WTC11 (cell line): ENCODE data around the gene MYH11. TPM values are rescaled to one million over a fixed set of nuclear protein-coding genes. Genes with fewer than 3 reads are reported as not detected.

Source experiments
- ATAC-seq: fragments of 200-7000 bp; cut with Tn5 transposase; 2 replicates; pipeline ENCODE4 v1.10.0; 2021; ENCODE audit warnings: mild to moderate bottlenecking, moderate library complexity
- CTCF ChIA-PET: fragments of 300-600 bp; sonication (Branson Sonifier 250); formaldehyde crosslinking; loops from one replicate; lab custom pipeline; 2021; ENCODE audit warnings: antibody characterized with exemption; lab: Charles Lee
- POLR2A ChIA-PET: fragments of 350-600 bp; sonication (Branson Sonifier 250); formaldehyde crosslinking; loops from one replicate; lab custom pipeline; 2021; ENCODE audit warnings: antibody characterized with exemption; lab: Charles Lee
- DNase-seq: peaks from one replicate; pipeline ENCODE4 v3.0.0; 2021; ENCODE audit warnings: low spot score
- H3K27ac Mint-ChIP-seq: 2 replicates; pipeline ENCODE4 v1.8.0; 2021; ENCODE audit warnings: mixed read lengths
- H3K27me3 Mint-ChIP-seq: 2 replicates; pipeline ENCODE4 v1.8.0; 2021; ENCODE audit warnings: low read depth, mild to moderate bottlenecking, moderate library complexity, mixed read lengths
- H3K36me3 Mint-ChIP-seq: 2 replicates; pipeline ENCODE4 v1.8.0; 2021; ENCODE audit warnings: mixed read lengths
- H3K4me1 Mint-ChIP-seq: 2 replicates; pipeline ENCODE4 v1.8.0; 2022; ENCODE audit warnings: mixed read lengths
- H3K4me3 Mint-ChIP-seq: 2 replicates; pipeline ENCODE4 v1.8.0; 2021; ENCODE audit warnings: mild to moderate bottlenecking, moderate library complexity, mixed read lengths
- H3K9me3 Mint-ChIP-seq: 2 replicates; pipeline ENCODE4 v1.8.0; 2021; ENCODE audit warnings: mixed read lengths
- CREB1 ChIP-seq: sonication (generic); formaldehyde crosslinking; IDR thresholded peaks from 2 replicates; pipeline ENCODE4 v1.8.0; 2023; ENCODE audit warnings: mild to moderate bottlenecking, missing genetic modification reagents
- ELF4 ChIP-seq: sonication (generic); formaldehyde crosslinking; IDR thresholded peaks from 2 replicates; pipeline ENCODE4 v1.8.1; 2022; ENCODE audit warnings: low read depth, mild to moderate bottlenecking, moderate library complexity, missing genetic modification reagents
- JUN ChIP-seq: sonication (generic); formaldehyde crosslinking; IDR thresholded peaks from 2 replicates; pipeline ENCODE4 v1.8.0; 2023; ENCODE audit warnings: mild to moderate bottlenecking, missing genetic modification reagents
- KAT7 ChIP-seq: sonication (generic); formaldehyde crosslinking; IDR thresholded peaks from 2 replicates; pipeline ENCODE4 v1.8.1; 2023; ENCODE audit warnings: missing genetic modification reagents, mild to moderate bottlenecking, borderline replicate concordance
- MYBL2 ChIP-seq: sonication (generic); formaldehyde crosslinking; IDR thresholded peaks from 2 replicates; pipeline ENCODE4 v1.8.1; 2023; ENCODE audit warnings: mild to moderate bottlenecking, moderate library complexity, missing genetic modification reagents
- NFE2L1 ChIP-seq: sonication (generic); formaldehyde crosslinking; IDR thresholded peaks from 2 replicates; pipeline ENCODE4 v1.8.1; 2023; ENCODE audit warnings: missing genetic modification reagents
- NFYB ChIP-seq: sonication (generic); formaldehyde crosslinking; conservative IDR thresholded peaks from 2 replicates; pipeline ENCODE4 v1.8.0; 2022; ENCODE audit warnings: low read depth, missing genetic modification reagents
- OVOL2 ChIP-seq: fragments of 250-450 bp; sonication (Bioruptor Pico); IDR thresholded peaks from 2 replicates; pipeline ENCODE4 v1.9.0; 2021; ENCODE audit warnings: mild to moderate bottlenecking, borderline replicate concordance
- TCF7 ChIP-seq: sonication (generic); formaldehyde crosslinking; IDR thresholded peaks from 2 replicates; pipeline ENCODE4 v1.8.0; 2022; ENCODE audit warnings: mild to moderate bottlenecking, low read depth, missing genetic modification reagents, moderate library complexity
- ZNF121 ChIP-seq: sonication (generic); formaldehyde crosslinking; IDR thresholded peaks from 2 replicates; pipeline ENCODE4 v1.8.0; 2023; ENCODE audit warnings: missing genetic modification reagents
- ZNF263 ChIP-seq: sonication (generic); formaldehyde crosslinking; IDR thresholded peaks from 2 replicates; pipeline ENCODE4 v1.8.1; 2022; ENCODE audit warnings: low read depth, mild to moderate bottlenecking, moderate library complexity, missing genetic modification reagents
- ZNF423 ChIP-seq: fragments of 250-450 bp; sonication (Bioruptor Pico); IDR thresholded peaks from 2 replicates; pipeline ENCODE4 v2.1.2; 2022; ENCODE audit warnings: mild to moderate bottlenecking, moderate library complexity
- total RNA-seq: library from RNA; stranded (reverse); gene quantifications from 3 replicates; pipeline ENCODE4 v1.2.3, GENCODE V29; 2021
- TF ChIP-seq, protein P1 (sequence below): sonication (generic); formaldehyde crosslinking; IDR thresholded peaks from 2 replicates; pipeline ENCODE4 v1.8.0; 2022; ENCODE audit warnings: mild to moderate bottlenecking, missing genetic modification reagents
- TF ChIP-seq, protein P2 (sequence below): fragments of 250-450 bp; sonication (Bioruptor Pico); IDR thresholded peaks from 2 replicates; pipeline ENCODE4 v1.8.0; 2021; ENCODE audit warnings: mild to moderate bottlenecking
- TF ChIP-seq, protein P3 (sequence below): sonication (generic); formaldehyde crosslinking; IDR thresholded peaks from 2 replicates; pipeline ENCODE4 v1.8.0; 2022; ENCODE audit warnings: mild to moderate bottlenecking, missing genetic modification reagents
- TF ChIP-seq, protein P4 (sequence below): fragments of 250-450 bp; sonication (Bioruptor Pico); IDR thresholded peaks from 2 replicates; pipeline ENCODE4 v1.9.0; 2021; ENCODE audit warnings: moderate library complexity, mild to moderate bottlenecking, inconsistent platforms, borderline replicate concordance
- TF ChIP-seq, protein P5 (sequence below): sonication (generic); formaldehyde crosslinking; IDR thresholded peaks from 2 replicates; pipeline ENCODE4 v1.8.0; 2023; ENCODE audit warnings: mild to moderate bottlenecking, missing genetic modification reagents
- TF ChIP-seq, protein P6 (sequence below): sonication (generic); formaldehyde crosslinking; IDR thresholded peaks from 2 replicates; pipeline ENCODE4 v1.8.1; 2023; ENCODE audit warnings: mild to moderate bottlenecking, missing genetic modification reagents, moderate library complexity

MYH11 gene
- total RNA-seq, 1 experiment from 2014 or later = 0.74 TPM

DNA sequence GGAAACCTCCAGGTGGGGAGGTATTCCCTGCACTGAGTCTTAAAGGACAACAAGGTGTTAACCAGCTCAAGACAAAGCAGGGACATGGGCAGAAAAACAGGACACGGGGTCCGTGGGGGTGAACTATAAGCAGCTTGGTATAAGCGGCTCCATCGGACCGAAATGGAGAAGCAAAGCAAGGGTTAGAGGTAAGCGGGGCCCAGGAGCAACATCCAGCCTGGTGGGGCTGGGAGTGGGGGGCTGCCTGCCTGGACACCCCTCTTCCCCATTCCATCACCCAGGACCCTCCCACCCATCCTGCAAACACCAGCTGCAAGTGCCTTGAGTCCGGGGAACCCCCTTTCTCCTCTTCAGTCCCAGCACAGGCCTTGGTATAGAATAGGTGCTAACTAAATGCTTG, 29.5 kb downstream of the MYH11 start:
- no peaks in the 10 kb centered on the region for H3K27me3 Mint-ChIP-seq
- H3K27ac Mint-ChIP-seq = no peak overlapping the region
- ATAC-seq (no peak), DNase-seq (no peak)
- CTCF ChIA-PET = interaction anchor here (0.6 to 1.6 kb wide), 2 partner anchors 62 to 70 kb away, joined by 4 to 5 read pairs; no protein-coding TSS in a partner anchor
- no peak for TF ChIP-seq KAT7 (CRISPR knock-in tag)
- TF ChIP-seq ELF4 = no peak
- TF ChIP-seq, protein P1, sequence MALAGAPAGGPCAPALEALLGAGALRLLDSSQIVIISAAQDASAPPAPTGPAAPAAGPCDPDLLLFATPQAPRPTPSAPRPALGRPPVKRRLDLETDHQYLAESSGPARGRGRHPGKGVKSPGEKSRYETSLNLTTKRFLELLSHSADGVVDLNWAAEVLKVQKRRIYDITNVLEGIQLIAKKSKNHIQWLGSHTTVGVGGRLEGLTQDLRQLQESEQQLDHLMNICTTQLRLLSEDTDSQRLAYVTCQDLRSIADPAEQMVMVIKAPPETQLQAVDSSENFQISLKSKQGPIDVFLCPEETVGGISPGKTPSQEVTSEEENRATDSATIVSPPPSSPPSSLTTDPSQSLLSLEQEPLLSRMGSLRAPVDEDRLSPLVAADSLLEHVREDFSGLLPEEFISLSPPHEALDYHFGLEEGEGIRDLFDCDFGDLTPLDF (CRISPR knock-in tag) = no peak
- TF ChIP-seq, protein P2, sequence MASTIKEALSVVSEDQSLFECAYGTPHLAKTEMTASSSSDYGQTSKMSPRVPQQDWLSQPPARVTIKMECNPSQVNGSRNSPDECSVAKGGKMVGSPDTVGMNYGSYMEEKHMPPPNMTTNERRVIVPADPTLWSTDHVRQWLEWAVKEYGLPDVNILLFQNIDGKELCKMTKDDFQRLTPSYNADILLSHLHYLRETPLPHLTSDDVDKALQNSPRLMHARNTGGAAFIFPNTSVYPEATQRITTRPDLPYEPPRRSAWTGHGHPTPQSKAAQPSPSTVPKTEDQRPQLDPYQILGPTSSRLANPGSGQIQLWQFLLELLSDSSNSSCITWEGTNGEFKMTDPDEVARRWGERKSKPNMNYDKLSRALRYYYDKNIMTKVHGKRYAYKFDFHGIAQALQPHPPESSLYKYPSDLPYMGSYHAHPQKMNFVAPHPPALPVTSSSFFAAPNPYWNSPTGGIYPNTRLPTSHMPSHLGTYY (CRISPR knock-in tag) = no peak
- no peak for TF ChIP-seq OVOL2 (CRISPR knock-in tag)
- TF ChIP-seq, protein P3, sequence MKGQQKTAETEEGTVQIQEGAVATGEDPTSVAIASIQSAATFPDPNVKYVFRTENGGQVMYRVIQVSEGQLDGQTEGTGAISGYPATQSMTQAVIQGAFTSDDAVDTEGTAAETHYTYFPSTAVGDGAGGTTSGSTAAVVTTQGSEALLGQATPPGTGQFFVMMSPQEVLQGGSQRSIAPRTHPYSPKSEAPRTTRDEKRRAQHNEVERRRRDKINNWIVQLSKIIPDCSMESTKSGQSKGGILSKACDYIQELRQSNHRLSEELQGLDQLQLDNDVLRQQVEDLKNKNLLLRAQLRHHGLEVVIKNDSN (CRISPR knock-in tag) = no peak
- no peak for TF ChIP-seq ZNF423 (CRISPR knock-in tag)
- TF ChIP-seq TCF7 = no peak
- TF ChIP-seq, protein P4, sequence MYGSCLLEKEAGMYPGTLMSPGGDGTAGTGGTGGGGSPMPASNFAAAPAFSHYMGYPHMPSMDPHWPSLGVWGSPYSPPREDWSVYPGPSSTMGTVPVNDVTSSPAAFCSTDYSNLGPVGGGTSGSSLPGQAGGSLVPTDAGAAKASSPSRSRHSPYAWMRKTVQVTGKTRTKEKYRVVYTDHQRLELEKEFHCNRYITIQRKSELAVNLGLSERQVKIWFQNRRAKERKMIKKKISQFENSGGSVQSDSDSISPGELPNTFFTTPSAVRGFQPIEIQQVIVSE = no peak
- TF ChIP-seq ZNF121 (CRISPR knock-in tag) = no peak
- TF ChIP-seq, protein P5, sequence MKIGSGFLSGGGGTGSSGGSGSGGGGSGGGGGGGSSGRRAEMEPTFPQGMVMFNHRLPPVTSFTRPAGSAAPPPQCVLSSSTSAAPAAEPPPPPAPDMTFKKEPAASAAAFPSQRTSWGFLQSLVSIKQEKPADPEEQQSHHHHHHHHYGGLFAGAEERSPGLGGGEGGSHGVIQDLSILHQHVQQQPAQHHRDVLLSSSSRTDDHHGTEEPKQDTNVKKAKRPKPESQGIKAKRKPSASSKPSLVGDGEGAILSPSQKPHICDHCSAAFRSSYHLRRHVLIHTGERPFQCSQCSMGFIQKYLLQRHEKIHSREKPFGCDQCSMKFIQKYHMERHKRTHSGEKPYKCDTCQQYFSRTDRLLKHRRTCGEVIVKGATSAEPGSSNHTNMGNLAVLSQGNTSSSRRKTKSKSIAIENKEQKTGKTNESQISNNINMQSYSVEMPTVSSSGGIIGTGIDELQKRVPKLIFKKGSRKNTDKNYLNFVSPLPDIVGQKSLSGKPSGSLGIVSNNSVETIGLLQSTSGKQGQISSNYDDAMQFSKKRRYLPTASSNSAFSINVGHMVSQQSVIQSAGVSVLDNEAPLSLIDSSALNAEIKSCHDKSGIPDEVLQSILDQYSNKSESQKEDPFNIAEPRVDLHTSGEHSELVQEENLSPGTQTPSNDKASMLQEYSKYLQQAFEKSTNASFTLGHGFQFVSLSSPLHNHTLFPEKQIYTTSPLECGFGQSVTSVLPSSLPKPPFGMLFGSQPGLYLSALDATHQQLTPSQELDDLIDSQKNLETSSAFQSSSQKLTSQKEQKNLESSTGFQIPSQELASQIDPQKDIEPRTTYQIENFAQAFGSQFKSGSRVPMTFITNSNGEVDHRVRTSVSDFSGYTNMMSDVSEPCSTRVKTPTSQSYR (CRISPR knock-in tag) = no peak
- TF ChIP-seq ZNF263 = no peak
- TF ChIP-seq MYBL2 (CRISPR knock-in tag) = no peak
- TF ChIP-seq, protein P6, sequence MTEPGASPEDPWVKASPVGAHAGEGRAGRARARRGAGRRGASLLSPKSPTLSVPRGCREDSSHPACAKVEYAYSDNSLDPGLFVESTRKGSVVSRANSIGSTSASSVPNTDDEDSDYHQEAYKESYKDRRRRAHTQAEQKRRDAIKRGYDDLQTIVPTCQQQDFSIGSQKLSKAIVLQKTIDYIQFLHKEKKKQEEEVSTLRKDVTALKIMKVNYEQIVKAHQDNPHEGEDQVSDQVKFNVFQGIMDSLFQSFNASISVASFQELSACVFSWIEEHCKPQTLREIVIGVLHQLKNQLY (CRISPR knock-in tag) = no peak
- no peak for TF ChIP-seq NFE2L1 (CRISPR knock-in tag)
- no peak for TF ChIP-seq NFYB (CRISPR knock-in tag)
- TF ChIP-seq CREB1 (CRISPR knock-in tag) = no peak
- no peaks in the 10 kb centered on the region for H3K36me3 Mint-ChIP-seq
- no peaks in the 10 kb centered on the region for H3K9me3 Mint-ChIP-seq
- H3K4me1 Mint-ChIP-seq = no peaks in the 10 kb centered on the region
- no peak overlapping the region for H3K4me3 Mint-ChIP-seq
- POLR2A ChIA-PET = no interaction called here

DNA sequence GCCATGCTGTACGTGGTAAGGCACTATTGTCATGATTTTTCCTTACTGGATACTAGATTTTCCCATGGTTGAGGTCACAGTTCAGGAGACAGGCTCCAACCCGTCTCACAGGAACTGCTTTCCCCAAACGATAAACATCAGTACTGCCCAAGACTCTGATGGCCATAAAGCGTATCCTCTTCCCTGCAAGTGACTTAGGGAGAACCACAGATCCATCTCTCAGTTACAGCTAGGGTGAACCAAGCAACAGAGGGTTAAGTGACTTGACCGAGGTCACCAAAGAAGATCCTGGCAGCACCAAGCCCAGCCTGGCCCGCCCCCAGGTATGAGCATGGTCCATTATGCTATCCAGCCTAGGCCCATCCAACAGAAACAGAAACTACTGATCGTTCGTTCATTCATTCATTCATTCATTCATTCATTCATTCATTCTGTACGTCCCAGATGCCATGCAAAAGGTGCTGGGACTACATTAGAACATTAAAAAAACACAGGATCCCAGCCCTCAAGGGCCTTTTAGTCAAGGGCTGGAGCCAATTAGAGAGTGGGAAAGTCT, 31.0 kb downstream of the MYH11 start:
- ATAC-seq = no peak
- H3K4me1 Mint-ChIP-seq = no peaks in the 10 kb centered on the region
- ChIA-PET POLR2A (no interaction called here), CTCF (no interaction called here)
- H3K27me3 Mint-ChIP-seq = no peaks in the 10 kb centered on the region; the same call in 1 of the 2 replicates
- H3K36me3 Mint-ChIP-seq = no peaks in the 10 kb centered on the region
- no peaks in the 10 kb centered on the region for H3K9me3 Mint-ChIP-seq
- no peak overlapping the region for H3K27ac Mint-ChIP-seq
- no peak overlapping the region for H3K4me3 Mint-ChIP-seq
- no peak for TF ChIP-seq ZNF263
- no peak for TF ChIP-seq JUN
- no peak for DNase-seq
